Tongue (tissue), 2 donors: ENCODE measurements around the gene ZNF611. TPM values are rescaled to one million over a fixed set of nuclear protein-coding genes. Genes with fewer than 3 reads are reported as not detected.
"Not testable (repeated sequence)": the region's sequence is repeated elsewhere in the genome, so short reads cannot be mapped to it uniquely, and the experiment has no call there.

Source experiments
- DNase-seq: peaks from one replicate; pipeline ENCODE4 v3.0.0-alpha.2; 2015
- total RNA-seq: library from RNA; depleted of rRNA; stranded (reverse); fragments of >200 nt; gene quantifications from one replicate; pipeline ENCODE4 v1.2.3, GENCODE V29; 2014

ZNF611 gene
- total RNA-seq, result 14.7 TPM

DNA sequence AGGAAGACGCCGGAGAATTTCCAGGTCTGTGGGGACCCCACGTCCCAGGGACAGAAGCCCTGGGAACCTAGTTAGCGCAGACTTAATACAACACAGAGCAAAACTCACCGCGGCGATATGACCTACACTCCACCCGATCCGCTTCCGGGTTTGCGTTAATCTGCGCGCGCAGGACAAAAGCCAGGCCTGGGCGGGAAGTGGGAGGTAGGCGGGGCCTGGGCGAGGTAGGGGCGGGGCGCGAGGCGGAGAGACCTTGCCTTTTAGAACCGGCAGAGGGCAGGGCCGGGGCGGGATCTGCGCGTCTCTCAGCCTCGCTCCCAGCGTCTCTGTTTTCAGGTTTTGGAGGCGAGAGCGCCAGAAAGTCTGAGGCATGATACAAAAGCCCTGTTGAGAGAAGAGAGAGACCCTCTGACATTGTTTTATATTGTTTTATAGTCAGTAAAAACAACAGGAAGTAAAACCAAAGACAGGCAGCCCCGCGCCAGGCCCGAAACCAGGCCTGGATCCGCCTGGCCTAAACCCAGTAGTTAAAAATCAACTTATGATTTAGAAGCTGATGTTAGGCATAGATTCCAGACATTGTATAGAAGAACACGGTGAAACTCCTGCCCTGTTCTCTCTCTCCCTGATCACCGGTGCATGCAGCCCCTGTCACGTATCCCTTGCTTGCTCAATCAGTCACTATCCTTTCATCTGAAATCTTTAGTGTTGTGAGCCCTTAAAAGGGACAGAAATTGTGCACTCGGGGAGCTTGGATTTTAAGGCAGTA lies at the start of gene ZNF611:
ZNF611 (minus strand) TSS at position 152 of the 769 bp plus-strand sequence. CDS start 19,150 bp downstream, outside the sequence.
- DNase-seq, result peak; percentile 99

DNA sequence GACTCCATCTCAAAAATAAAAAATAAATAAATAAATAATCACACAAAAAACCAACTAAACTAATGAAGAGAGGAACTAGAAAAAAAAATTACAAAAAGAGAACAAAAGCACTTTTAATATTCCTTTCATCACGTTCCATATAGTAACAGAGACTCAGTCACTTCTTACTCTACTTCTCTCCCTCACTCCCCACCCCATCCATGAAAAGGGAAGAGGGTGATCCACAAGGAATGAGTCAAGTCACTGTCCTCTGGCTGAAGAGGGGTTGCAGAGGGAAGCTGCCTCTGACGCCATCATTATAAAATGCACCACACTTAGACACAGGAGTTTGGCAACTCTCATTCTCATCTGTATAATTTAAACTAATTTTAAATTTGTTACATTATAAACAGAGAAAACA lies 48.0 kb upstream of the ZNF611 start:
- DNase-seq, result not testable (repeated sequence)

- DNase-seq, result no peak
Observed at GRCh38 chr19:52778811-52779210, 44.0 kb upstream of the ZNF611 start.

- DNase-seq, result not testable (repeated sequence)
Observed at GRCh38 chr19:52756447-52756846, 21.6 kb upstream of the ZNF611 start.

DNA sequence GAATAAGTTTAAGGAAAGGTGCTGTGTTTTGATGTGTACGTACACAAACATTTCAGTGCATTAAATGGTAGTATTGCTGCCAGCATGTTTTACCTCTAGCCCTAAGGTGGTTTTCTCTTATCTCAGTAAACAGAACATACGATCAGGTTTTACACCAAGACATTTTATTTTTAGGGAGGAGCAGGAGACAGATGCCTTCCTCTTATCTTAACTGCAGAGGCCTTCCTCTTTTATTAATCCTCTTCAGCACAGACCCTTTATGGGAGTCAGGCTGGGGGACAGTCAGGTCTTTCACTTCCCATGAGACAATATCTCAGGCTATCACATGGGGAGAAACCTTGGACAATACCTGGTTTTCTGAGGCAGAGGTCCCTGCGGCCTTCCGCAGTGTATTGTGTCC lies 14.9 kb upstream of the ZNF611 start:
- DNase-seq, result no peak

DNA sequence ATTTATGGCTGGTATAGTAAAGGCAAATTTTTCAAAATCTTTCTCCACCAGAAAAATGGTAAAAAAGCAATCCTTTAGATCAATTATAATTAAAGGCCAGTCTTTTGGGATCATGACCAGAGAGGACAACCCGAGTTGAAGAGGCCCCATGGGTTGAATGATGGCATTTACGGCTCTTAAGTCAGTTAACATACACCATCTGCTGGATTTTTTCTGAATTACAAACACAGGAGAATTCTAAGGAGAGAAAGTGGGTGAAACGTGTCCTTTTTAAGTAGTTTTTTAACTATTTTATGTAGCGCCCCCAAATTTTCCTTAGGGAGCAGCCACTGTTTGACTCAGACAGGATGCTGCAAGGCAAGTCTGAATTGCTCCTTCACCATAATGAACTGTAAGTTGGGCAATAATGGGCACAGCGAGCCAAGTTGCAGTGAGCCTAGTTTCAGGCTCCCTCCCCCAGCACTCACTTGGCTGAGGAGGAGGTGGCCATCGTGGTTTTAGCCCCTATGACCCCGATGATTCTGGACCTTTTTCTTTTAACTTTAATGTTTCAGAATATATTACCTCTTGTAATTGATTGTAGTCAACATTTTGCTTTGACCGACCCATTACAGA lies 13.6 kb upstream of the ZNF611 start:
- peak; percentile 68 for DNase-seq

- not testable (repeated sequence) for DNase-seq
Observed at GRCh38 chr19:52745919-52746318, 11.1 kb upstream of the ZNF611 start.

GRCh38 chr19:52743091-52743490 lies 8.2 kb upstream of the ZNF611 start:
- DNase-seq, result peak; percentile 20

DNA sequence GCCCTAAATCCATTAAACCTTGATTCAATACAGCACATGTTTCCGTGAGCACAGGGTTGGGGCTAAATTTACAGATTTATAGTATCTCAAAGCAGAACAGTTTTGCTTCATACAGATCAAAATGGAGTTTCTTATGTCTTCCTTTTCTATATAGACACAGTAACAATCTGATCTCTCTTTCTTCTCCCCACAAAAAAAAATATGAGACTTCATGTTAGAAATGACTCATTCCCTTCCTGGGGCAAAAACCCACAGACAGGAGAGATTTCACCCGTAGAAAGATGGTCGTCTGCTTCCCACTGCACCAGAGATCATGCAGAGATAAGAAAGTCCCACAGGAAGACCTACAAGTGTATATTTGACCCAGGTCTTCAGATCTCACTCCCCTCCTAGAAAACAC lies 7.7 kb upstream of the ZNF611 start:
- no peak for DNase-seq

DNA sequence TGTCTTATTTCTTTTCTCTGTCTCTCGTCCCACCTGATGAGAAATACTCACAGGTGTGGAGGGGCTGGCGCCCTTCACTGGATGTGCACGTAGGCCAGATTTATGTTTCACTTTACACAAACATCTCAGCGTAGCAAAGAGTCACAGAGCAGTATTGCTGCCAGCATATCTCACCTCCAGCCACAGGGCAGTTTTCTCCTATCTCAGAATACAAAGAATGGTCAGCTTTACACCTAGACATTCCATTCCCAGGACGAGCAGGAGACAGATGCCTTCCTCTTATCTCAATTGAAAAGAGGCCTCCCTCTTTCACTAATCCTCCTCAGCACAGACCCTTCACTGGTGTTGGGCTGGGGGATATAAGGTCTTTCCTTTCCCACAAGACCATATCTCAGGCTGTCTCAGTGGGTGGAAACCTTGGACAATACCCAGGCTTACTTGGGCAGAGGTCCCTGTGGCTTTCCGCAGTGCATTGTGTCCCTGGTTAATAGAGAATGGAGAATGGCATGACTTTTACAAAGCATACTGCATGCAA lies 7.2 kb upstream of the ZNF611 start:
- no peak for DNase-seq

DNA sequence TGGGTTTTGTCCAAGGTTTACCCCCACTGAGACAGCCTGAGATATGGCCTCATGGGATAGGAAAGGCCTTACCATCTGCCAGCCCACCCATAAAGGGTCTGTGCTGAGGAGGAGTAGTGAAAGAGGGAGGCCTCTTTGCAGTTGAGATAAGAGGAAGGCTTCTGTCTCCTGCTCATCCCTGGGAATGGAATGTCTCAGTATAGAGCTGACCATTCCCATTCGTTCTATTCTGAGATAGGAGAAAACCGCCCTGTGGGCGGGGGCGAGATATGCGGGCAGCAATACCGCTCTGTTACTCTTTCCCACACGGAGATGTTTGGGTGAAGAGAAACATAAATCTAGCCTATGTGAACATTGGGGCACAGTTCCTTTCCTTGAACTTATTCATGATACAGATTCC lies 6.5 kb upstream of the ZNF611 start:
- not testable (repeated sequence) for DNase-seq

- DNase-seq, result no peak
Observed at GRCh38 chr19:52739576-52739975, 4.7 kb upstream of the ZNF611 start.

GRCh38 chr19:52735734-52736133 lies 890 bp upstream of the ZNF611 start:
- DNase-seq, result peak; percentile 63

DNA sequence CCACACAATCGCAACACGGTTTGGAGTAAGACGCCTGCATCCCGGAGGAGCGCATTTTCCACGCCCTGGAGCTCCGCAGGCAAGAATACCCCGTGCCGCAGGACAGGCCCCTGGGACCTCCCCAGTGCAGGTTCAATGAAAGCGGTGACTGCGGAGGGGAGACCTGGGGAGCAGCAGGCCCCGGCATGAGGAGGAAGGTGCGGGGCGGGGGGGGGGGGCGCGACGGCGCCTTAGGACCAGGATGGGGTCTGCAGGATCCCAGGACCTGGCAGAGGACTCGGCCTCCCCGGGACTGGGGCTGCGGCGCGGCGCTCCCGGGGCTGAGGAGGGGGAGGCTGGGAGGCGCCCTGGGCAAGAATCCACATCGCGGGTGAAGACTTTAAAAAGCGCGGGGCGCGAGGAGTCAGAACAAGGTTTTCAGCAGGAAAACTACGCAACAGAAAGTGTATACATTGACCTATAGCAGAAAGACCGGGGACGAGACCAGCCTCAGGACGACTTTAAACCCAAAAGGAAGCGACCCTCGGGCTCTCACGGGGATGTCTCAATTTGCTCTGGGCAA lies 432 bp downstream of the ZNF611 start:
- peak; percentile 13 for DNase-seq

DNA sequence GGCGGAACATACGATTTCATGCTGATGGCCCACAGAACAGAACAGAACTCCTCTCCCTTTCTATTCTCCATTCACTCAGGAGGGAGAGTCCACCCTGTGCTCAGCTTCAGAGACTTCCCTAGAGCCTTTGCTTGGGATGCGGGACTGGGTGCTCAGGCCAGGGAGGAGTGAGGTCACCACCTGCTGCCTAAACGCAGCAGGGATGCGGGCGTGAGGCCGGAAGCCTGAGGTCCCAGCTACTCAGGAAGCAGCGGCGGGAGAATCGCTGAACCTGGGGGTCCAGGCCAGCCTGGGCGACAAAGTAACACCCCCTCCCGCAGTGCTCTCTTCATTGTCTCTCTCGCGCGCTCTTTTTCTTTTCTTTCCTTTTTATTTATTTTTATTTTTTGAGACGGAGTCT lies 8.8 kb downstream of the ZNF611 start:
- DNase-seq, result not testable (repeated sequence)

DNA sequence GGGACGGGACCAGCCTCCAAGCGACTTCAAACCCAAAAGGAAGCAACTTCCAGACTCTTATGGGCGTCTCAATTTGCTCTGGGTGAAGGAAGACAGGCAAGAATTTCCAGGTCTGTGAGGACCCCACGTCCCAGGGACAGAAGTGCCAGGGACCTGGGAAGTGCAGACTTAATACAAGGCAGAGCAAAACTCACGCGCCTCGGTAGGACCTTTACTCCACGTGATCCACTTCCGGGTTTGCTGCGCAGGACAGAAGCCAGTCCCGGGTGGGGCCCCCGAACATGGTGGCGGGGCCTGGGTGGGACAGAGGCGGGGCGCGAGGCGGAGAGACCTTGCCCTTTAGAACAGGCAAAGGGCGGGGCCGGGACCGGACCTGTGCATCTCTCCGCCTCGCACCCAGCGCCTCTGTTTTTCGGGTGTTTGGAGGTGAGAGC lies 9.3 kb downstream of the ZNF611 start:
- DNase-seq, result no peak

- DNase-seq, result no peak
Observed at GRCh38 chr19:52724701-52725514, 9.9 kb downstream of the ZNF611 start.

DNA sequence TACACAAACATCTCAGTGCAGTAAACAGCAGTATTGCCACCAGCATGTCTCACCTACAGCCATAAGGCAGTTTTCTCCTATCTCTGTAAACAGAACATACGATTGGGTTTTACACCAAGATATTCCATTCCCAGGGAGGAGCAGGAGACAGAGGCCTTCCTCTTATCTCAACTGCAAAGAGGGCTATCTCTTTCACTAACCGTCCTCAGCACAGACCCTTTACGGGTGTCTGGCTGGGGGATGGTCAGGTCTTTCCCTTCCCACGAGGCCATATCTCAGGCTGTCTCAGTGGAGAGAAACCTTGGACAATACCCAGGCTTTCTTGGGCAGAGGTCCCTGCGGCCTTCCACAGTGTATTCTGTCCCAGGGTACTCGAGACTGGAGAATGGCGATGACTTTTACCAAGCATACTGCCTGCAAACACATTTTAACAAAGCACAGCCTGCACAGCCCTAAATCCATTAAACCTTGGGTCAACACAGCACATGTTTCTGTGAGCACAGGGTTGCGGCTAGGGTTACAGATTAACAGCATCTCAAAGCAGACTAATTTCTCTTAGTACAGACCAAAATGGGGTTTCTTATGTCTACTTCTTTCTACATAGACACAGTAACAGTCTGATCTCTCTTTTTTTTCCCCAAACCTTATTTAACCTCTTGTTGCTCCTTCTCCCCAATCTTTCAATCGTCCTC lies 10.8 kb downstream of the ZNF611 start:
- DNase-seq, result peak; percentile 21

DNA sequence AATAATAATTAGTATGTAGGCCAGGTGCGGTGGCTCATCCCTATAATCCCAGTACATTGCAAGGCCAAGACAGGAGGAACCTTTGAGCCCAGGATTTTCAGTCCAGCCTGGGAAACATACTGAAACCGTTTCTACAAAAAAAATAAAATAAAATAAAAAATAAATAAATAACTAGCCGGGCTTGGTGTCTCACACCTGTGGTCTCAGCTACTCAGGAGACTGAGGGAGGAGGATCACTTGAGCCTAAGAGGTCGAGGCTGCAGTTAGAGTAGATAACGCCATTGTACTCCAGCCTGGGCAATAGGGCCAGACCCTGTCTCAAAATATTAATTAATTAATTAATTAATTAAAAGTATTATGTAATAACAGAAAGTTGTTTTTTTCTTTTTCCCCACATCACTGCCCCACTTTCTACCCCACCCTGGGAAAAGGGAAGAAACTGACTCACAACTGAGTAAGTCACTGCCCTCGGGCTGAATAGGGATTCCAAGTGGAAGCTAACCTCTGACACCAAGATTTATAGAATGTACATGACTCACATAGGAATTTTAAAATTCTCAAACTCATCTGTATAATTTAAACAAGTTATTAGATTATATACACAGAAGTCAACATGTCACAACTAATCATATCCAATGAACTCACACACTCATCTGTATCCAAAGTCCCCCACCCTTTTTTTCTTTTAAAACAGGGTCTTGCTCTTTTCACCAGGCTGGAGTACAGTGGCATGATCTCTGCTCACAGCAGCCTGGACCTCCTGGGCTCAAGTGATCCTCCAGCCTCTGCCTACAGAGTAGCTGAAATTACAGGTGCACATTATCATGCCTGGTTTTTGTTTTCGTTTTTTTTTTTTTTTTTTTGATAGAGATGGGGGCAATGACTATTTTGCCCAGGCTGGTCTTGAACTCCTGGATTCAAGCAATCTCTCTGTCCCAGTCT lies 12.5 kb downstream of the ZNF611 start:
- no peak for DNase-seq

DNA sequence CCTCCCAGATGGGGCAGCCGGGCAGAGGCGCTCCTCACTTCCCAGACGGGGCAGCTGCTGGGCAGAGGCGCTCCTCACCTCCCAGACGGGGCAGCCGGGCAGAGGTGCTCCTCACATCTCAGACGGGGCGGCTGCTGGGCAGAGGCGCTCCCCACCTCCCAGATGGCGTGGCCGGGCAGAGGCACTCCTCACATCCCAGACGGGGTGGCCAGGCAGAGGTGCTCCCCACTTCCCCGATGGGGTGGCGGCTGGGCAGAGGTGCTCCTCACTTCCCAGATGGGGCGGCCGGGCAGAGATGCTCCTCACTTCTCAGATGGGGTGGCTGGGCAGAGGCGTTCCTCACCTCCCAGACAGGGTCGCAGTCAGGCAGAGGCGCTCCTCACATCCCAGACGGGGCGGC lies 14.3 kb downstream of the ZNF611 start:
- DNase-seq, result not testable (repeated sequence)

GRCh38 chr19:52716522-52716921 lies 18.3 kb downstream of the ZNF611 start:
- DNase-seq, result no peak
